ENCODE data around the gene EGFL8.

Gene EGFL8

GRCh38 chr6:32129297-32130088, 34.9 kb upstream of the EGFL8 start:
- Histone ChIP-seq H3K4me2 (ENCODE audit: low read depth, low read length, poor library complexity, severe bottlenecking) (peak overlapping the region; percentile 87), H2AFZ (ENCODE audit: low read length) (peak overlapping the region; percentile 91), H3K9ac (ENCODE audit: low read depth, low read length, poor library complexity, severe bottlenecking) (peak overlapping the region; percentile 75), H3K4me1 (ENCODE audit: insufficient read depth, low read length, poor library complexity, severe bottlenecking) (peaks cover 25% of the 10 kb centered on the region), H3K4me3 (ENCODE audit: low read length, poor library complexity, severe bottlenecking) (peak overlapping the region; percentile 81), H3K9me3 (ENCODE audit: insufficient read depth, low read depth, low read length) (no peaks in the 10 kb centered on the region), H3K9me2 (replicated peaks; ENCODE audit: low read depth, low read length) (no peaks in the 10 kb centered on the region), H3F3A (ENCODE audit: low read depth) (no peaks in the 10 kb centered on the region), H3K79me2 (ENCODE audit: insufficient read depth, low read length) (peaks cover 34% of the 10 kb centered on the region), H3K27me3 (ENCODE audit: insufficient read depth, low read length, poor library complexity, severe bottlenecking) (no peaks in the 10 kb centered on the region), H4K20me1 (ENCODE audit: insufficient read depth, low read length, poor library complexity, severe bottlenecking) (peaks cover 17% of the 10 kb centered on the region), H3K36me3 (ENCODE audit: insufficient read depth, low read length) (no peaks in the 10 kb centered on the region)
- no peak for TF ChIP-seq EZH2phosphoT487 (IDR thresholded peaks at IDR 0.05; ENCODE audit: borderline replicate concordance)
- TF ChIP-seq, protein P1, sequence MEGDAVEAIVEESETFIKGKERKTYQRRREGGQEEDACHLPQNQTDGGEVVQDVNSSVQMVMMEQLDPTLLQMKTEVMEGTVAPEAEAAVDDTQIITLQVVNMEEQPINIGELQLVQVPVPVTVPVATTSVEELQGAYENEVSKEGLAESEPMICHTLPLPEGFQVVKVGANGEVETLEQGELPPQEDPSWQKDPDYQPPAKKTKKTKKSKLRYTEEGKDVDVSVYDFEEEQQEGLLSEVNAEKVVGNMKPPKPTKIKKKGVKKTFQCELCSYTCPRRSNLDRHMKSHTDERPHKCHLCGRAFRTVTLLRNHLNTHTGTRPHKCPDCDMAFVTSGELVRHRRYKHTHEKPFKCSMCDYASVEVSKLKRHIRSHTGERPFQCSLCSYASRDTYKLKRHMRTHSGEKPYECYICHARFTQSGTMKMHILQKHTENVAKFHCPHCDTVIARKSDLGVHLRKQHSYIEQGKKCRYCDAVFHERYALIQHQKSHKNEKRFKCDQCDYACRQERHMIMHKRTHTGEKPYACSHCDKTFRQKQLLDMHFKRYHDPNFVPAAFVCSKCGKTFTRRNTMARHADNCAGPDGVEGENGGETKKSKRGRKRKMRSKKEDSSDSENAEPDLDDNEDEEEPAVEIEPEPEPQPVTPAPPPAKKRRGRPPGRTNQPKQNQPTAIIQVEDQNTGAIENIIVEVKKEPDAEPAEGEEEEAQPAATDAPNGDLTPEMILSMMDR (conservative IDR thresholded peaks at IDR 0.05; ENCODE audit: low read length) = no peak

- Histone ChIP-seq H3K4me2 (ENCODE audit: low read depth, low read length, poor library complexity, severe bottlenecking) (no peak overlapping the region), H3K27me3 (ENCODE audit: insufficient read depth, low read length, poor library complexity, severe bottlenecking) (no peaks in the 10 kb centered on the region), H3K9me2 (replicated peaks; ENCODE audit: low read depth, low read length) (no peaks in the 10 kb centered on the region), H2AFZ (ENCODE audit: low read length) (no peak overlapping the region), H3K4me1 (ENCODE audit: insufficient read depth, low read length, poor library complexity, severe bottlenecking) (peaks cover 21% of the 10 kb centered on the region), H3K36me3 (ENCODE audit: insufficient read depth, low read length) (no peaks in the 10 kb centered on the region), H3K4me3 (ENCODE audit: low read length, poor library complexity, severe bottlenecking) (no peak overlapping the region), H3F3A (ENCODE audit: low read depth) (no peaks in the 10 kb centered on the region), H3K9me3 (ENCODE audit: insufficient read depth, low read depth, low read length) (no peaks in the 10 kb centered on the region), H3K79me2 (ENCODE audit: insufficient read depth, low read length) (peaks cover 21% of the 10 kb centered on the region), H3K9ac (ENCODE audit: low read depth, low read length, poor library complexity, severe bottlenecking) (no peak overlapping the region), H4K20me1 (ENCODE audit: insufficient read depth, low read length, poor library complexity, severe bottlenecking) (peaks cover 10% of the 10 kb centered on the region)
- TF ChIP-seq EZH2phosphoT487 (IDR thresholded peaks at IDR 0.05; ENCODE audit: borderline replicate concordance) = no peak
- TF ChIP-seq, protein P1 (conservative IDR thresholded peaks at IDR 0.05; ENCODE audit: low read length) = no peak
These were observed 32.9 kb upstream of the EGFL8 start for GRCh38 chr6:32131439-32131948.

GRCh38 chr6:32132110-32132509, 32.3 kb upstream of the EGFL8 start:
- no peaks in the 10 kb centered on the region for H3K27me3 ChIP-seq (ENCODE audit: insufficient read depth, low read length, poor library complexity, severe bottlenecking)
- H3K9me2 ChIP-seq (replicated peaks; ENCODE audit: low read depth, low read length) = no peaks in the 10 kb centered on the region
- peaks cover 4% of the 10 kb centered on the region for H4K20me1 ChIP-seq (ENCODE audit: insufficient read depth, low read length, poor library complexity, severe bottlenecking)
- H2AFZ ChIP-seq (ENCODE audit: low read length) = no peak overlapping the region
- H3F3A ChIP-seq (ENCODE audit: low read depth) = no peaks in the 10 kb centered on the region
- H3K36me3 ChIP-seq (ENCODE audit: insufficient read depth, low read length) = no peaks in the 10 kb centered on the region
- peaks cover 15% of the 10 kb centered on the region for H3K4me1 ChIP-seq (ENCODE audit: insufficient read depth, low read length, poor library complexity, severe bottlenecking)
- H3K4me2 ChIP-seq (ENCODE audit: low read depth, low read length, poor library complexity, severe bottlenecking) = no peak overlapping the region
- H3K4me3 ChIP-seq (ENCODE audit: low read length, poor library complexity, severe bottlenecking) = no peak overlapping the region
- H3K9ac ChIP-seq (ENCODE audit: low read depth, low read length, poor library complexity, severe bottlenecking) = no peak overlapping the region
- H3K79me2 ChIP-seq (ENCODE audit: insufficient read depth, low read length) = peaks cover 14% of the 10 kb centered on the region
- TF ChIP-seq, protein P1 (conservative IDR thresholded peaks at IDR 0.05; ENCODE audit: low read length) = no peak
- no peak for TF ChIP-seq EZH2phosphoT487 (IDR thresholded peaks at IDR 0.05; ENCODE audit: borderline replicate concordance)
- H3K9me3 ChIP-seq (ENCODE audit: insufficient read depth, low read depth, low read length) = no peaks in the 10 kb centered on the region

Data from Loucy (cell line).